HFF-Myc (cell line): ENCODE data around the gene PARVA.

Experiments used
- DNase-seq: peaks from one replicate; pipeline ENCODE4 v3.0.0-alpha.2; 2011; ENCODE audit warnings: low read depth; ENCODE audit errors: extremely low read depth
- H3K4me3 ChIP-seq: replicated peaks from 2 replicates; pipeline ENCODE4 v1.5.1; 2011; ENCODE audit warnings: low read depth, mild to moderate bottlenecking, control low read depth, low read length
- CTCF ChIP-seq: IDR thresholded peaks from 2 replicates; pipeline ENCODE4 v1.5.1; 2012; ENCODE audit warnings: mild to moderate bottlenecking, low read depth, low read length, control low read depth; ENCODE audit errors: missing control alignments

PARVA gene

GRCh38 chr11:12417691-12418611 lies 40.6 kb downstream of the PARVA start:
- H3K4me3 ChIP-seq: no peak overlapping the region
- DNase-seq: peak; percentile 91
- no peak for TF ChIP-seq CTCF

GRCh38 chr11:12420040-12420439 lies 42.7 kb downstream of the PARVA start:
- no peak for TF ChIP-seq CTCF
- no peak for DNase-seq
- H3K4me3 ChIP-seq: no peak overlapping the region

- DNase-seq: no peak
- no peak overlapping the region for H3K4me3 ChIP-seq
- TF ChIP-seq CTCF: no peak
Measured at GRCh38 chr11:12420706-12421105, 43.3 kb downstream of the PARVA start.

GRCh38 chr11:12421386-12421785 lies 44.0 kb downstream of the PARVA start:
- no peak overlapping the region for H3K4me3 ChIP-seq
- no peak for DNase-seq
- TF ChIP-seq CTCF: no peak

DNA sequence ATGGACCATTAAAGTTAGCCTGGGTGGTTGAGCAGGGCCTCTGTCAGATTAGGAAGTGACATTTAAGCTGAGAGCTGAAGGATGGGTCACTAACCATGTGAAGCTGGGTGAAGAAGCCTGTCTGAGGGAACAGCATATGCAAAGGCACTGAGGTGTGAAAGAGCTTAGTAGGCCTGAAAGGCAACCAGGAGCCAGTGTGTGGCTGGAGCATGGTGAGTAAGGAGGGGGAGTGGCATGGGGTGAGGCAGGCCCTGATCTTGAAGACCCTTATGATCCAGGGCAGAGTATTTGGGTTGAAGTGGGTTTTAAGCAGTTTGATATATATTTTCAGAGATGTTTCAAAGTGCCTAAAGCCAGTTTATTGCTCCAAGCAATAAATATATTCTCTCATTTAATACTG lies 48.8 kb downstream of the PARVA start:
- no peak overlapping the region for H3K4me3 ChIP-seq
- DNase-seq: no peak
- no peak for TF ChIP-seq CTCF

GRCh38 chr11:12429155-12429554 lies 51.8 kb downstream of the PARVA start:
- TF ChIP-seq CTCF: no peak
- no peak for DNase-seq
- no peak overlapping the region for H3K4me3 ChIP-seq
